ENCODE data around the gene SMARCB1.

GRCh38 chr22:23772649-23773473, 13.9 kb upstream of the SMARCB1 start, which contains the start of gene MMP11:
- TF ChIP-seq CTCF (IDR thresholded peaks at IDR 0.05) (peak in 2 of 3 experiments; percentile 3 to 10), POLR2A (IDR thresholded peaks at IDR 0.05; ENCODE audit: low read depth) (no peak)
